CD4-positive, alpha-beta T cell treated with Interleukin-12 subunit alpha and Interleukin-12 subunit beta, for 1 hour (primary cell): ENCODE results near the gene ABCA6.
"Not testable (repeated sequence)": the region's sequence is repeated elsewhere in the genome, so short reads cannot be mapped to it uniquely, and the experiment has no call there.

ENCODE experiments used
- DNase-seq: peaks from one replicate; pipeline ENCODE4 v3.0.0-alpha.2; 2020

Gene ABCA6

GRCh38 chr17:69141431-69142174 is at the start of gene ABCA6:
TSS of gene ABCA6 (minus strand) at chr17:69141895. CDS start at chr17:69140703, 1,192 bp downstream.
- no peak for DNase-seq

GRCh38 chr17:69188796-69189195 is 47.1 kb upstream of the ABCA6 start:
- DNase-seq: no peak

GRCh38 chr17:69188064-69188463 is 46.4 kb upstream of the ABCA6 start:
- DNase-seq: no peak

- no peak for DNase-seq
Measured at GRCh38 chr17:69187294-69187693, 45.6 kb upstream of the ABCA6 start.

GRCh38 chr17:69179227-69179952 is 37.7 kb upstream of the ABCA6 start:
- DNase-seq: no peak

- no peak for DNase-seq
Measured at GRCh38 chr17:69176457-69176795, 34.7 kb upstream of the ABCA6 start.

GRCh38 chr17:69175625-69176456 is 34.1 kb upstream of the ABCA6 start:
- DNase-seq: no peak

- DNase-seq: no peak
Measured at GRCh38 chr17:69175262-69175624, 33.5 kb upstream of the ABCA6 start.

- DNase-seq: no peak
Measured at GRCh38 chr17:69173118-69173517, 31.4 kb upstream of the ABCA6 start.

- no peak for DNase-seq
Measured at GRCh38 chr17:69170377-69170776, 28.7 kb upstream of the ABCA6 start.

GRCh38 chr17:69168642-69169041 is 26.9 kb upstream of the ABCA6 start:
- not testable (repeated sequence) for DNase-seq

GRCh38 chr17:69166957-69167356 is 25.3 kb upstream of the ABCA6 start:
- DNase-seq: no peak

GRCh38 chr17:69164206-69164605 is 22.5 kb upstream of the ABCA6 start:
- no peak for DNase-seq

- DNase-seq: no peak
Measured at GRCh38 chr17:69159418-69159817, 17.7 kb upstream of the ABCA6 start.

GRCh38 chr17:69154267-69154666 is 12.6 kb upstream of the ABCA6 start:
- no peak for DNase-seq

GRCh38 chr17:69150333-69150732 is 8.6 kb upstream of the ABCA6 start:
- no peak for DNase-seq

GRCh38 chr17:69147460-69147859 is 5.8 kb upstream of the ABCA6 start:
- DNase-seq: no peak

GRCh38 chr17:69144331-69145255 is 2.9 kb upstream of the ABCA6 start:
- DNase-seq: no peak

GRCh38 chr17:69143683-69144231 is 2.1 kb upstream of the ABCA6 start:
- no peak for DNase-seq

- DNase-seq: no peak
Measured at GRCh38 chr17:69143151-69143550, 1.5 kb upstream of the ABCA6 start.

- no peak for DNase-seq
Measured at GRCh38 chr17:69142175-69142802, 594 bp upstream of the ABCA6 start.

- no peak for DNase-seq
Measured at GRCh38 chr17:69134112-69134511, 7.6 kb downstream of the ABCA6 start.
